Brain microvascular endothelial cell (primary cell): ENCODE measurements around the gene MPHOSPH9.
"Not testable (repeated sequence)": the region's sequence is repeated elsewhere in the genome, so short reads cannot be mapped to it uniquely, and the experiment has no call there.

Experiments used
- DNase-seq: peaks from one replicate; pipeline ENCODE4 v3.0.0-alpha.2; 2020
- H3K27ac ChIP-seq: fragments of 250-450 bp; sonication (Bioruptor Pico); 2 replicates; pipeline ENCODE4 v1.5.1; 2020; ENCODE audit warnings: mild to moderate bottlenecking, moderate library complexity
- H3K27me3 ChIP-seq: fragments of 250-450 bp; sonication (Bioruptor Pico); replicated peaks from 2 replicates; pipeline ENCODE4 v1.5.1; 2020; ENCODE audit warnings: mild to moderate bottlenecking
- H3K36me3 ChIP-seq: fragments of 250-450 bp; sonication (Bioruptor Pico); replicated peaks from 2 replicates; pipeline ENCODE4 v1.5.1; 2020; ENCODE audit warnings: mild to moderate bottlenecking
- H3K4me3 ChIP-seq: 2 replicates; pipeline ENCODE4 v1.5.1; 2011; ENCODE audit warnings: low read depth, mild to moderate bottlenecking, control low read depth, low read length, moderate library complexity
- CTCF ChIP-seq: IDR thresholded peaks from 2 replicates; pipeline ENCODE4 v1.5.1; 2011; ENCODE audit warnings: low read depth, mild to moderate bottlenecking, moderate library complexity, low read length, control low read depth, inconsistent platforms; ENCODE audit errors: missing control alignments
- in situ Hi-C: cut with HindIII; loops from 2 replicates; pipeline ENCODE4 v1.10.0; 2017; ENCODE audit warnings: low sequenced_read_pairs, low pct_ligation_motif_present

The MPHOSPH9 gene

GRCh38 chr12:123227581-123228258, 5.2 kb downstream of the MPHOSPH9 start:
- H3K27me3 ChIP-seq = no peaks in the 10 kb centered on the region
- TF ChIP-seq CTCF = no peak
- DNase-seq = no peak
- H3K27ac ChIP-seq = no peak overlapping the region
- in situ Hi-C loops = no loop called here
- no peaks in the 10 kb centered on the region for H3K36me3 ChIP-seq
- H3K4me3 ChIP-seq = no peak overlapping the region

DNA sequence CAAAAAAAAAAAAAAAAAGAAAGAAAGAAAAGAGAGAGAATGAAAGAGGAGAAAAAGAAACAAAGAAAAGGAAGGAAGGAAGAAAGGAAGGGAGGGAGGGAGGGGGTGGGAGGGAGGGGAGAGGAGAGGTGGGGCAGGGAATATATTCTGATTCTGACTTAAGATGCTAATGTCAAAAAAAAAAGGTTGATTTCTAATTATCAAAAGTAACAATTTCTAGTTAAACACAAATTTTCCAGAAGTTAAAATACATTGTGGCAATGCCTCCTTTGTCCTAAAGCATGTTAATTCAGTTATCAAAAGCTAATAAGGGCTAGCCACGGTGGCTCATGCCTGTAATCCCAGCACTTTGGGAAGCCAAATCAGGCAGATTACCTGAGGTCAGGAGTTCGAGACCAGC, 7.5 kb downstream of the MPHOSPH9 start:
- no peak for TF ChIP-seq CTCF
- no peak overlapping the region for H3K4me3 ChIP-seq
- no peaks in the 10 kb centered on the region for H3K27me3 ChIP-seq
- H3K27ac ChIP-seq = no peak overlapping the region
- in situ Hi-C loops = no loop called here
- peaks cover 3% of the 10 kb centered on the region for H3K36me3 ChIP-seq
- DNase-seq = no peak

- Histone ChIP-seq H3K36me3 (peaks cover 7% of the 10 kb centered on the region), H3K4me3 (no peak overlapping the region)
- DNase-seq = no peak
Observed at GRCh38 chr12:123223241-123223668, 9.7 kb downstream of the MPHOSPH9 start.

GRCh38 chr12:123207815-123208214, 25.1 kb downstream of the MPHOSPH9 start:
- H3K4me3 ChIP-seq, H3K27me3 ChIP-seq, H3K27ac ChIP-seq, in situ Hi-C loops, H3K36me3 ChIP-seq, DNase-seq: not testable (repeated sequence)

More at GRCh38 chr12:123223241-123223668, 9.7 kb downstream of the MPHOSPH9 start:
- in situ Hi-C loops = no loop called here
- TF ChIP-seq CTCF = no peak
- no peak overlapping the region for H3K27ac ChIP-seq
- H3K27me3 ChIP-seq = no peaks in the 10 kb centered on the region

GRCh38 chr12:123206794-123207193, 26.1 kb downstream of the MPHOSPH9 start:
- H3K36me3 ChIP-seq = peaks cover 14% of the 10 kb centered on the region
- H3K4me3 ChIP-seq, H3K27ac ChIP-seq, in situ Hi-C loops, H3K27me3 ChIP-seq: not testable (repeated sequence)
- peak; percentile 12 for DNase-seq

DNA sequence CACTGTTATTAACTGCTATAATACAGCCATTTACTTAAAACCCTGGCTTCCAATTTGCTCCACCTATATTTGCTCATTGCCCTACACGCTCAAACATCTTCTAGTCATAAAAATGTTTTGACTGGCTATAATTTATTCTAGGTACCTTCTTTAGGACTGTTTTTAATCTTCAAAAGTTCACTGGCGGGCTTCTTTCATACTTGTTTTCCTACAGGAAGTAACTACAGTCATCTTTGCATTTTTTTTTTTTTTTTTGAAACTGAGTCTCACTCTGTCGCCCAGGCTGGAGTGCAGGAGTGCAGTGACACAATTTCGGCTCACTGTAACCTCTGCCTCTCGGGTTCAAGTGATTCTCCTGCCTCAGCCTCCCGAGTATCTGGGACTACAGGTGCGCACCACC, 32.5 kb downstream of the MPHOSPH9 start:
- Histone ChIP-seq H3K4me3 (no peak overlapping the region), H3K27me3 (no peaks in the 10 kb centered on the region), H3K36me3 (peaks cover 9% of the 10 kb centered on the region), H3K27ac (no peak overlapping the region)
- DNase-seq = no peak
- TF ChIP-seq CTCF = no peak
- in situ Hi-C loops = no loop called here

DNA sequence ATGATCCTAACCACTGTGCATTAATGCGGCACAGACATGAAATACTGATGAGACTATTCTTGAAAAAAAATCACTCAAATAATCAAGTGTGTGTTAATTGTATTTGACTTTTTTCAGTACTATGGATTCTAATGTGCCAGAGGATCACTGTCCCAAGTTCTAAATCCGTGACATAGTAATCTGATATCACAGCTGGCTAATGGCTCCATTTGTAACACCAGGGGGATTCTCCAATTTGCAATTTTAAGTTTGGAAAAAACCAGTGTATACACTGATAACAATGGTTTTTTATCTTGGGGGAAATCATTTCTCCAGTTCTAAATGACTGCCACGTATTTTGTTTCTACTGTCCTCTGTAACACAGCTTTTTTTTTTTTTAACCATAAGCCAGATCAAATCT, 33.0 kb downstream of the MPHOSPH9 start:
- Histone ChIP-seq H3K27ac (no peak overlapping the region), H3K4me3 (no peak overlapping the region)

More for the DNA sequence above, 33.0 kb downstream of the MPHOSPH9 start:
- no peak for TF ChIP-seq CTCF
- in situ Hi-C loops = no loop called here
- peaks cover 9% of the 10 kb centered on the region for H3K36me3 ChIP-seq
- no peak for DNase-seq
- no peaks in the 10 kb centered on the region for H3K27me3 ChIP-seq
